ENCODE data around the gene POLR2J.
A peak's percentile ranks its signal among the peaks of the same experiment; 100 is the strongest.

The POLR2J gene

GRCh38 chr7:102436118-102436517 is 42.6 kb downstream of the POLR2J start:
- ChIA-PET POLR2A (no interaction called here), CTCF (no interaction called here)
- no peak for TF ChIP-seq CTCF (IDR thresholded peaks at IDR 0.05; ENCODE audit: insufficient read depth, low read length, missing control alignments)
- no peak overlapping the region for H3K4me3 ChIP-seq (ENCODE audit: low read depth, low read length)
- DNase-seq (ENCODE audit: low read depth, low spot score) = no peak

DNA sequence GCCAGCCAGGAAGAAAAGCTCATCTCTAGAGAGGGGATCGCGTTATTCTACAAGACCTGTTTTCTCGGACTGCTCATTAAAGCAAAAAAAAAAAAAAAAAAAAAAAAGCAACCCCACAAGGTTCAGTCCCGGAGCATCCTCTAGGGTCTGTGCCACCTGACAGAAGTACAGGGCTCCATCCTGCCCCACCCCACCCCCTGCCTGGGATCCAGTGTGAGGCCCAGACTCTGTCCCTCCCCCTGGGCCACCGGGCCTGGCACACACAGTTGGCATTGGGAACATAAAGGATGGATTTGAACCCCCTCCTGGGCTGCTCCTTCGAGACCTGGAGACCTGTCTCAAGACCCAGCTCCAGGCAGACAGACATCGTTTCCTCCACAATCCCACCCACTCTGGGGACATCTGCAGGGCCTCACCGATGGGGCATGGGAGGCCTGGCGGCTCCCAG is 44.7 kb downstream of the POLR2J start:
- ChIA-PET POLR2A (interaction anchor here (0.6 to 1.3 kb wide), 2 partner anchors 14 to 30 kb away, joined by 4 to 5 read pairs; no protein-coding TSS in a partner anchor), CTCF (interaction anchor here (1.3 kb wide), 1 partner anchor 30 kb away, joined by 3 read pairs; no protein-coding TSS in a partner anchor)
- H3K4me3 ChIP-seq (ENCODE audit: low read depth, low read length) = peak overlapping the region; percentile 72
- TF ChIP-seq CTCF (IDR thresholded peaks at IDR 0.05; ENCODE audit: insufficient read depth, low read length, missing control alignments) = no peak
- DNase-seq (ENCODE audit: low read depth, low spot score) = no peak

DNA sequence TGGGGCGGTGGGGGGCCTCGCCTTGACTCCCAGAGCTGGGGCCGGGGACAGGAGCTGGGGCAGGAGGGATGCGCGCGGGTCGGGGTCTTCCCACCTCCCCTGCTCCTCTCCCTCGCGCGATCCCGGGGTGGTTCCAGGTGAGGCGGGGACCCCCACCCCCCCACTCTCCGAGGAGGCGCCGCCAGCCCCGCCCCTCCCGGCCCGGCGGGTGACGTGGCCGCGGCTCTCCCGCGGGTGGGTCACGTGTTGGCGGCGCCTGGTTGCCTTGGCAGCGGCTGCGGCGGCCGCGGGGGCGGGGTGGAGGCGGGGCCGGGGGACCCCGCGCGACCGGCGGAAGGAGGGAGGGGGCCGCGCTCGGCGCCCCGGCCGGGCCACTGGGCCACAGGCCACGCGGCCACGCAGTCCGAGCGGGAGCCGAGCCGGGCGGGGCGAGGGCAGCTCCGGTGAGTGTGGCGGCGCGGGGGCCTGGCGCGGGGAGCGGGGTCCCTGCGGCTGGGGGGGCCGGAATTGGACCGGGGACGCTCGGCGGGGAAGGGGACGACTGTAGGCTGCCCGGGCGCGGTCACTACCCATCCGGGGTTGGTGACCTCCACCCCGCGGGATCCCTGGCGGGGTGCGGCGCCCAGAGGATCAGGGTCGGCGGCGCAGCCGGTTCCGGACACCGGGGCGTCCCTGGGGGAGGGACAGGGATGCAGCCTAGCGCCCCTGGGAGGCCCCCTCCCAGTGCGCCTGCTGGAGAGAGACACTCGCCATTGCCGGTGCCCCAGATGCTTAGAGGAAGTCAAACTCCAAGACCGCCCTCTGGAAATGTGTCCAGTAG is 45.3 kb downstream of the POLR2J start, which contains the start of gene ORAI2:
Gene ORAI2, plus strand, starts transcription at position 357 of the 820 bp plus-strand sequence. CDS start 5,382 bp downstream, outside the sequence.
- ChIA-PET CTCF (interaction anchor here (1.3 kb wide), 1 partner anchor 29 kb away, joined by 3 read pairs; no protein-coding TSS in a partner anchor), POLR2A (interaction anchor here (0.6 to 1.3 kb wide), 3 partner anchors 15 to 31 kb away, joined by 3 to 5 read pairs (median 4); no protein-coding TSS in a partner anchor)
- H3K4me3 ChIP-seq (ENCODE audit: low read depth, low read length) = peak within 1 kb of the TSS; percentile 72
- no peak for TF ChIP-seq CTCF (IDR thresholded peaks at IDR 0.05; ENCODE audit: insufficient read depth, low read length, missing control alignments)
- DNase-seq (ENCODE audit: low read depth, low spot score) = no peak

DNA sequence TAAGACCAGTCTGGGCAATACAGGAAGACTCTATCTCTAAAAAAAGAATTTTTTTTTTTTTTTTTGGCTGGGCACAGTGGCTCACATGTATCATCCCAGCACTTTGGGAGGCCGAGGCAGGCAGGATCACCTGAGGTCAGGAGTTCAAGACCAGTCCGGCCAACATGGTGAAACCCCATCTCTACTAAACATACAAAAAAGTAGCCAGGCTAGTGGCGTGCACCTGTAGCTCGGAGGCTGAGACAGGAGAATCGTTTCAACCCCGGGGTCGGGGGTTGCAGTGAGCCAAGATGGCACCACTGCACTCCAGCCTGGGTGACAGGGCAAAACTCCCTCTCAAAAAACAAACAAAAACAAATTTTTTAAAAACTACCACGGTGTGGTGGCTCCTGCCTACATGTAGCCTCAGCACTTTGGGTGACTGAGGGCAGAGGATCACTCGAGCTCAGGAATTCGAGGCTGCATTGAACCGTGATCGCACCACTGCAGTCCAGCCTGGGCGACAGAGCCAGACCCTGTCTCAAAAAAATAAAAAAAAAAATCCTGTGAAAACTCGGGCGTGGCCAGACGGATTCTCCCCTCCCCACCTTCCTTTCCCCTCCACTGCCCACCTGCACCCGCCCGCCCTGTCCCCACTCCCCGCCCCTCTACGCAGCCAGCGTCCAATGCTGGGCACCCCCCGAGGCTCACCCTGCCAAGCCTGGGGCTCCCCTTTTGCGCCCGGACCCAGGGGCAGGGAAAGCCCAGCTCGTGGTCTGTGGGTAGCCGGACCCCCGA is 46.1 kb downstream of the POLR2J start:
- POLR2A ChIA-PET = interaction anchor here (1.0 kb wide), 1 partner anchor 23 kb away, joined by 3 read pairs; no protein-coding TSS in a partner anchor
- CTCF ChIA-PET = interaction anchor here (0.9 kb wide), 1 partner anchor 9 kb away, joined by 3 read pairs; no protein-coding TSS in a partner anchor

GRCh38 chr7:102431617-102432298 is 47.0 kb downstream of the POLR2J start:
- no peak for TF ChIP-seq CTCF (IDR thresholded peaks at IDR 0.05; ENCODE audit: insufficient read depth, low read length, missing control alignments)
- H3K4me3 ChIP-seq (ENCODE audit: low read depth, low read length) = no peak overlapping the region
- POLR2A ChIA-PET = no interaction called here
- CTCF ChIA-PET = interaction anchor here (0.9 kb wide), 1 partner anchor 8 kb away, joined by 3 read pairs; no protein-coding TSS in a partner anchor
- no peak for DNase-seq (ENCODE audit: low read depth, low spot score)

More for the DNA sequence above, 46.1 kb downstream of the POLR2J start:
- TF ChIP-seq CTCF (IDR thresholded peaks at IDR 0.05; ENCODE audit: insufficient read depth, low read length, missing control alignments) = no peak
- DNase-seq (ENCODE audit: low read depth, low spot score) = no peak
- H3K4me3 ChIP-seq (ENCODE audit: low read depth, low read length) = peak overlapping the region; percentile 72
